Vagina (tissue), 2 donors: ENCODE results near the gene NCOR1. TPM values are rescaled to one million over a fixed set of nuclear protein-coding genes. Genes with fewer than 3 reads are reported as not detected.

Source experiments
- DNase-seq, 2 donors: peaks; one replicate each; pipeline ENCODE4 v3.0.0-alpha.2; 2017; ENCODE audit errors: extremely low spot score in 2 of 2
- H3K27ac ChIP-seq: fragments of 200-600 bp; sonication (generic); one replicate; pipeline ENCODE4 v1.5.1; 2019
- H3K27me3 ChIP-seq: fragments of 200-600 bp; sonication (generic); one replicate; pipeline ENCODE4 v1.5.1; 2019
- H3K36me3 ChIP-seq, 2 donors: fragments of 200-600 bp; sonication (generic); one replicate each; pipeline ENCODE4 v1.5.1; 2017 to 2019
- H3K4me1 ChIP-seq: fragments of 200-600 bp; sonication (generic); one replicate; pipeline ENCODE4 v1.5.1; 2019
- H3K4me3 ChIP-seq, 2 donors: fragments of 200-600 bp; sonication (generic); 1 replicate in 1 of 2; 2 replicates in 1 of 2; pipeline ENCODE4 v1.5.1; 2016 to 2019
- H3K9me3 ChIP-seq: fragments of 200-600 bp; sonication (generic); one replicate; pipeline ENCODE4 v1.5.1; 2019
- POLR2A ChIP-seq, 2 donors: fragments of 450-650 bp; IDR thresholded peaks; one replicate each; pipeline ENCODE4 v1.6.1; 2017; ENCODE audit warnings: antibody characterized with exemption in 2 of 2, mild to moderate bottlenecking in 2 of 2, moderate library complexity in 2 of 2
- POLR2AphosphoS5 ChIP-seq, 2 donors: sonication (generic); formaldehyde crosslinking; IDR thresholded peaks; one replicate each; pipeline ENCODE4 v1.9.0; 2017; ENCODE audit warnings: antibody characterized with exemption in 2 of 2, mild to moderate bottlenecking in 2 of 2, low read depth in 1 of 2; ENCODE audit not compliant: insufficient read depth in 1 of 2
- intact Hi-C: fragments of 100-400 bp; cut with DNase I; formaldehyde crosslinking; loops from one replicate; pipeline ENCODE4 v1.15.1; 2023
- total RNA-seq: library from RNA; depleted of rRNA; stranded (reverse); fragments of >200 nt; gene quantifications from one replicate; pipeline ENCODE4 v1.2.3, GENCODE V29; 2016
- TF ChIP-seq, protein P1 (sequence below), 3 experiments: fragments of 450-650 bp in 2 of 3; fragments of 200-600 bp in 1 of 3; sonication (generic) in 1 of 3; IDR thresholded peaks; one replicate each; pipeline ENCODE4 v1.5.1; 2017 to 2019; ENCODE audit warnings: antibody characterized with exemption in 3 of 3, mild to moderate bottlenecking in 2 of 3, moderate library complexity in 2 of 3

Gene NCOR1
- total RNA-seq, 1 donor from 2014 or later: 175 TPM

DNA sequence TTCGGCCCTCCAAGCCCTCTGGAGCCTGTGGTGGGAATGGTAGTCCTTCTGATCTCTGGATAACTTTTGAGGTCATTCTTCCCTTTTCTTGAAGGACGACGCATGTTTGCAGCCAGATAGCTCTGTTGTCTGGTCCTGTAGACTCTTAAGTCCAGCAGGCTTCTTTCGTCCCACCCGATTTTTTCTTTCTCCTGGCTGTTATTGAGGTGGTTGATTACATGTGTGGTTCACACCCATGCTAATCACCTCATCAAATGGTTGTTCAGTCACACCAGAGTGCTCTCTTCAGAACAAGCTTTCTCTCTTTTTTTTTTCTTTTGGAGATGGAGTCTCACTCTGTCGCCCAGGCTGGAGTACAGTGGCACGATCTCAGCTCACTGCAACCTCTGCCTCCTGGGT, 32.3 kb upstream of the NCOR1 start:
- Histone ChIP-seq H3K9me3 (no peaks in the 10 kb centered on the region), H3K27ac (no peak overlapping the region), H3K4me3 (no peak overlapping the region), H3K4me1 (no peaks in the 10 kb centered on the region), H3K27me3 (no peaks in the 10 kb centered on the region), H3K36me3 (no peaks in the 10 kb centered on the region)
- intact Hi-C loops: no loop called here
- DNase-seq: no peak
- TF ChIP-seq, protein P1, sequence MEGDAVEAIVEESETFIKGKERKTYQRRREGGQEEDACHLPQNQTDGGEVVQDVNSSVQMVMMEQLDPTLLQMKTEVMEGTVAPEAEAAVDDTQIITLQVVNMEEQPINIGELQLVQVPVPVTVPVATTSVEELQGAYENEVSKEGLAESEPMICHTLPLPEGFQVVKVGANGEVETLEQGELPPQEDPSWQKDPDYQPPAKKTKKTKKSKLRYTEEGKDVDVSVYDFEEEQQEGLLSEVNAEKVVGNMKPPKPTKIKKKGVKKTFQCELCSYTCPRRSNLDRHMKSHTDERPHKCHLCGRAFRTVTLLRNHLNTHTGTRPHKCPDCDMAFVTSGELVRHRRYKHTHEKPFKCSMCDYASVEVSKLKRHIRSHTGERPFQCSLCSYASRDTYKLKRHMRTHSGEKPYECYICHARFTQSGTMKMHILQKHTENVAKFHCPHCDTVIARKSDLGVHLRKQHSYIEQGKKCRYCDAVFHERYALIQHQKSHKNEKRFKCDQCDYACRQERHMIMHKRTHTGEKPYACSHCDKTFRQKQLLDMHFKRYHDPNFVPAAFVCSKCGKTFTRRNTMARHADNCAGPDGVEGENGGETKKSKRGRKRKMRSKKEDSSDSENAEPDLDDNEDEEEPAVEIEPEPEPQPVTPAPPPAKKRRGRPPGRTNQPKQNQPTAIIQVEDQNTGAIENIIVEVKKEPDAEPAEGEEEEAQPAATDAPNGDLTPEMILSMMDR (IDR thresholded peaks at IDR 0.05): no peak
- TF ChIP-seq POLR2AphosphoS5 (IDR thresholded peaks at IDR 0.05; ENCODE audit: insufficient read depth in 1 of 2, low read depth in 1 of 2) (no peak), POLR2A (IDR thresholded peaks at IDR 0.05) (no peak)

DNA sequence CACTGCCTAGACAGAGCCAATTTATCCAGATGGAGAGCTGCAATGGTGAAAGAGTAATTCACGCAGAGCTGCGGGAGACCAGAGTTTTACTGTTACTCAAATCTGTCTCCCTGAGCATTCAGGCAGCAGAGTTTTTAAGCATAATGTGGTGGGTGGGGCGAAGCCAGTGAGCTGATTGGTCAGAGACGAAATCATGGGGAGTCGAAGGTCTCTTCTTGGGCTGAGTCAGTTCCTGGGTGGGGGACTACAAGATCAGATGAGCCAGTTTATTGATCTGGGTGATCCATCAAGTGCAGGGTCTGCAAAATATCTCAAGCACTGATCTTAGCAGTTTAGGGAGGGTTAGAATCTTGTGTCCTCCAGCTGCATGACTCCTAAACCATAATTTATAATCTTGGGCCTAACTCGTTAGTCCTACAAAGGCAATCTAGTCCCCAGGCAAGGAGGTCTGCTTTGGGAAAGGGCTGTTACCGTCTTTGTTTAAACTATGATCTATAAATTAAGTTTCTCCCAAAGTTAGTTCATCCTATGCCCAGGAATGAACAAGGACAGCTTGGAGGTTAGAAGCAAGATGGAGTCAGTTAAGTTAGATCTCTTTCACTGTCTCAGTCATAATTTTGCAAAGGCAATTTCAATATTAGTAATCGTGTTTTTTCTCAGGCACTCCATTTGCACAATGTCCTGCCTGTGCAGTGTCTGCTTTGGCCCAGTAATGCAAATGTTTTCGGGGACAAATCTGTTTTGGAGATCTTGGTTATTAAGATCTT, 28.6 kb upstream of the NCOR1 start:
- intact Hi-C loops: no loop called here
- Histone ChIP-seq H3K36me3 (no peaks in the 10 kb centered on the region), H3K9me3 (no peaks in the 10 kb centered on the region), H3K27ac (no peak overlapping the region), H3K27me3 (no peaks in the 10 kb centered on the region), H3K4me3 (no peak overlapping the region), H3K4me1 (no peaks in the 10 kb centered on the region)
- no peak for DNase-seq
- TF ChIP-seq, protein P1 (IDR thresholded peaks at IDR 0.05): no peak
- TF ChIP-seq POLR2A (IDR thresholded peaks at IDR 0.05) (no peak), POLR2AphosphoS5 (IDR thresholded peaks at IDR 0.05; ENCODE audit: insufficient read depth in 1 of 2, low read depth in 1 of 2) (no peak)

- H3K4me3 ChIP-seq: no peak overlapping the region
- H3K27ac ChIP-seq: no peak overlapping the region
- intact Hi-C loops: no loop called here
- no peaks in the 10 kb centered on the region for H3K4me1 ChIP-seq
- H3K27me3 ChIP-seq: no peaks in the 10 kb centered on the region
- no peaks in the 10 kb centered on the region for H3K36me3 ChIP-seq
- TF ChIP-seq POLR2A (IDR thresholded peaks at IDR 0.05) (no peak), POLR2AphosphoS5 (IDR thresholded peaks at IDR 0.05; ENCODE audit: insufficient read depth in 1 of 2, low read depth in 1 of 2) (no peak)
- TF ChIP-seq, protein P1 (IDR thresholded peaks at IDR 0.05): no peak
- no peak for DNase-seq
- H3K9me3 ChIP-seq: no peaks in the 10 kb centered on the region
These were observed 28.1 kb upstream of the NCOR1 start for GRCh38 chr17:16243385-16243784.

DNA sequence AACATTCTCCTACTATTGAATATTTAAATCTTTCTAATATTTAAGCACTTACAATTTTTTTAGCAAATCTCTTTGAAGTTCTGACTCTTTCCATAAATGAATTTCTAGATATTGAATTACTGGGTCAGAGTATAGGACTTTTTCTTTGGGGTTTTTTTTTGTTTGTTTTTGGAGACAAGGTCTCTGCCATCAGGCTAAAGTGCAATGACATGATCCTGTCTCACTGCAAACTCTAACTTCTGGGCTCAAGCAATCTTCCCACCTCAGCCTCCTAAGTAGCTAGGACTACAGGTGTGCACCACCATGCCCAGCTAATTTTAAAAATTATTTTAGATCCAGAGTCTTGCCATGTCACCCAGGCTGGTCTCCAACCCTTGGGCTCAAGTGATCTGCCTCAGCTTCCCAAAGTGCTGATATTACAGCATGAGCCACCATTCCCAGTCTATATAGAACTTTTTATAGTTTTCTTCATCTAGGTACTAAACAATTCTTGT, 26.6 kb upstream of the NCOR1 start:
- intact Hi-C loops: no loop called here
- H3K36me3 ChIP-seq: no peaks in the 10 kb centered on the region
- no peaks in the 10 kb centered on the region for H3K4me1 ChIP-seq
- H3K27me3 ChIP-seq: no peaks in the 10 kb centered on the region
- TF ChIP-seq POLR2AphosphoS5 (IDR thresholded peaks at IDR 0.05; ENCODE audit: insufficient read depth in 1 of 2, low read depth in 1 of 2): no peak
- no peak overlapping the region for H3K27ac ChIP-seq
- no peak for DNase-seq
- H3K9me3 ChIP-seq: no peaks in the 10 kb centered on the region
- no peak overlapping the region for H3K4me3 ChIP-seq

- Histone ChIP-seq H3K9me3 (no peaks in the 10 kb centered on the region), H3K27ac (no peak overlapping the region), H3K27me3 (no peaks in the 10 kb centered on the region), H3K36me3 (no peaks in the 10 kb centered on the region), H3K4me1 (no peaks in the 10 kb centered on the region), H3K4me3 (no peak overlapping the region)
- intact Hi-C loops: no loop called here
- DNase-seq: no peak
- TF ChIP-seq POLR2AphosphoS5 (IDR thresholded peaks at IDR 0.05; ENCODE audit: insufficient read depth in 1 of 2, low read depth in 1 of 2) (no peak), POLR2A (IDR thresholded peaks at IDR 0.05) (no peak)
- TF ChIP-seq, protein P1 (IDR thresholded peaks at IDR 0.05): no peak
These were observed 24.6 kb upstream of the NCOR1 start for GRCh38 chr17:16239931-16240330.
